A673 (cell line): ENCODE measurements around the gene SENP6. TPM values are rescaled to one million over a fixed set of nuclear protein-coding genes. Genes with fewer than 3 reads are reported as not detected.

ENCODE experiments used
- BruUV-seq: library from RNA; stranded (reverse); fragments of 400-500 nt; replicated peaks from 2 replicates; lab custom pipeline; 2021; lab: Mats Ljungman, UMichigan
- CTCF ChIA-PET: fragments of 300-600 bp; sonication (Branson Sonifier 250); formaldehyde crosslinking; loops from one replicate; lab custom pipeline; 2022; ENCODE audit warnings: antibody characterized with exemption; lab: Charles Lee
- POLR2A ChIA-PET: fragments of 300-600 bp; sonication (Branson Sonifier 250); formaldehyde crosslinking; loops from one replicate; lab custom pipeline; 2022; ENCODE audit warnings: antibody characterized with exemption; ENCODE audit not compliant: low non-redundant PET; lab: Charles Lee
- DNase-seq: peaks from one replicate; pipeline ENCODE4 v3.0.0-alpha.2; 2015; ENCODE audit warnings: low spot score
- H3K27ac ChIP-seq: fragments of 200-600 bp; sonication (generic); 2 replicates; pipeline ENCODE4 v1.5.1; 2016; ENCODE audit warnings: mixed run types, low read depth, mild to moderate bottlenecking, mixed read lengths, antibody characterized with exemption, low read length; ENCODE audit not compliant: poor library complexity, severe bottlenecking
- H3K27me3 ChIP-seq: fragments of 200-600 bp; sonication (generic); replicated peaks from 2 replicates; pipeline ENCODE4 v1.6.1; 2017; ENCODE audit warnings: mixed run types, low read depth, mild to moderate bottlenecking, mixed read lengths, antibody characterized with exemption, low read length; ENCODE audit not compliant: insufficient read depth, poor library complexity
- H3K36me3 ChIP-seq: fragments of 200-600 bp; sonication (generic); 2 replicates; pipeline ENCODE4 v1.6.1; 2016; ENCODE audit warnings: mixed run types, mild to moderate bottlenecking, mixed read lengths, antibody characterized with exemption, low read length; ENCODE audit not compliant: insufficient read depth, poor library complexity, severe bottlenecking
- H3K4me1 ChIP-seq: fragments of 200-600 bp; sonication (generic); 2 replicates; pipeline ENCODE4 v1.6.1; 2017; ENCODE audit warnings: mixed run types, mild to moderate bottlenecking, mixed read lengths, antibody characterized with exemption, low read length; ENCODE audit not compliant: insufficient read depth, poor library complexity, severe bottlenecking
- H3K4me3 ChIP-seq: fragments of 200-600 bp; sonication (generic); 2 replicates; pipeline ENCODE4 v1.5.1; 2016; ENCODE audit warnings: low read depth, mixed run types, mild to moderate bottlenecking, mixed read lengths, low read length; ENCODE audit not compliant: poor library complexity, severe bottlenecking
- H3K9me3 ChIP-seq: fragments of 200-600 bp; sonication (generic); 2 replicates; pipeline ENCODE4 v1.6.1; 2016; ENCODE audit warnings: mixed run types, low read depth, mild to moderate bottlenecking, mixed read lengths, antibody characterized with exemption, low read length; ENCODE audit not compliant: poor library complexity, severe bottlenecking
- CTCF ChIP-seq: fragments of 300-800, 200-600 bp; sonication (generic); conservative IDR thresholded peaks from 2 replicates; pipeline ENCODE4 v1.5.1; 2017; ENCODE audit warnings: low read depth, mild to moderate bottlenecking, antibody characterized with exemption, low read length, moderate library complexity, mixed read lengths
- EZH2 ChIP-seq: fragments of 200-600 bp; sonication (generic); IDR thresholded peaks from 2 replicates; pipeline ENCODE4 v1.6.1; 2017; ENCODE audit warnings: borderline replicate concordance, low read depth, mild to moderate bottlenecking, mixed read lengths, antibody characterized with exemption, low read length; ENCODE audit not compliant: poor library complexity, severe bottlenecking
- intact Hi-C: fragments of 100-400 bp; cut with micrococcal nuclease; formaldehyde crosslinking; loops from one replicate; pipeline ENCODE4 v1.10.0; 2022; ENCODE audit not compliant: unreplicated experiment
- total RNA-seq: library from RNA; stranded (reverse); gene quantifications from 2 replicates; pipeline ENCODE4 v1.2.3, GENCODE V29; 2021

Gene SENP6
- total RNA-seq, 1 experiment from 2014 or later, result 92.7 TPM

- H3K9me3 ChIP-seq, result no peaks in the 10 kb centered on the region
- H3K36me3 ChIP-seq, result no peaks in the 10 kb centered on the region
- no peak overlapping the region for H3K4me3 ChIP-seq
- H3K27ac ChIP-seq, result no peak overlapping the region
- BruUV-seq, result no TSS peak
- intact Hi-C loops, result no loop called here
- CTCF ChIA-PET, result no interaction called here
- POLR2A ChIA-PET, result no interaction called here
- no peak for TF ChIP-seq CTCF
- TF ChIP-seq EZH2, result no peak
- no peak for DNase-seq
- no peaks in the 10 kb centered on the region for H3K27me3 ChIP-seq
- peaks cover 36% of the 10 kb centered on the region for H3K4me1 ChIP-seq
Measured at GRCh38 chr6:75612434-75612833, 10.8 kb downstream of the SENP6 start.

DNA sequence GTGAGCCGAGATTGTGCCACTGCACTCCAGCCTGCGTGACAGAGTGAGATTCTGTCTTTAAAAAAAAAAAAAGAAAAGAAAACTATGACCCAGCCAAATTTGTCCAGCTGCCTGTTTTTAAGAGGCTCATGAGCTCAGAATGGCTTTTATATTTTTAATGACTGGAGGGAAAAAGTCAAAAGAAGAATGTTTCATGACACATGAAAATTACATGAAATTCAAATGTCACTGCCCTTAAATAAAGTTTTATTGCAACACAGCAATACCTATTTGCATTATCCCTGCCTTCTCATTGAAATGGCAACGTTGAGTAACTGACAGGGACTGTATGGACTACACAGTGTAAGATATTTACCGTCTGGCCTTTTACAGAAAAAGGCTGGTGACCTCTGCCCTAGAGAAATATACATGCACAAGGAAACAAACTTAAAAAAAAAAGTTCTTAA, 11.4 kb downstream of the SENP6 start:
- Histone ChIP-seq H3K36me3 (no peaks in the 10 kb centered on the region), H3K27ac (no peak overlapping the region), H3K27me3 (no peaks in the 10 kb centered on the region), H3K4me3 (no peak overlapping the region), H3K4me1 (peaks cover 35% of the 10 kb centered on the region), H3K9me3 (peaks cover 4% of the 10 kb centered on the region)
- no peak for TF ChIP-seq CTCF
- TF ChIP-seq EZH2, result no peak
- CTCF ChIA-PET, result no interaction called here
- BruUV-seq, result no TSS peak
- intact Hi-C loops, result no loop called here
- POLR2A ChIA-PET, result no interaction called here
- no peak for DNase-seq

GRCh38 chr6:75618437-75618836, 16.8 kb downstream of the SENP6 start:
- no peak for DNase-seq
- H3K9me3 ChIP-seq, result peaks cover 4% of the 10 kb centered on the region
- H3K4me3 ChIP-seq, result no peak overlapping the region
- H3K27ac ChIP-seq, result no peak overlapping the region
- intact Hi-C loops, result no loop called here
- H3K36me3 ChIP-seq, result peaks cover 8% of the 10 kb centered on the region
- no peaks in the 10 kb centered on the region for H3K27me3 ChIP-seq
- peaks cover 23% of the 10 kb centered on the region for H3K4me1 ChIP-seq
- CTCF ChIA-PET, result no interaction called here
- no TSS peak for BruUV-seq
- TF ChIP-seq CTCF (no peak), EZH2 (no peak)
- POLR2A ChIA-PET, result no interaction called here
